Activated T-cell treated with anti-CD3 and anti-CD28 coated beads for 48 hours (primary cell): ENCODE measurements around the gene UBR2.
"Not testable (repeated sequence)": the region's sequence is repeated elsewhere in the genome, so short reads cannot be mapped to it uniquely, and the experiment has no call there.

Source experiments
- DNase-seq: peaks from one replicate; pipeline ENCODE4 v3.0.0-alpha.2; 2020; ENCODE audit warnings: low read depth

UBR2 gene

GRCh38 chr6:42727627-42728026, 163.8 kb downstream of the UBR2 start:
- no peak for DNase-seq

GRCh38 chr6:42729731-42730130, 165.9 kb downstream of the UBR2 start:
- DNase-seq = no peak

DNA sequence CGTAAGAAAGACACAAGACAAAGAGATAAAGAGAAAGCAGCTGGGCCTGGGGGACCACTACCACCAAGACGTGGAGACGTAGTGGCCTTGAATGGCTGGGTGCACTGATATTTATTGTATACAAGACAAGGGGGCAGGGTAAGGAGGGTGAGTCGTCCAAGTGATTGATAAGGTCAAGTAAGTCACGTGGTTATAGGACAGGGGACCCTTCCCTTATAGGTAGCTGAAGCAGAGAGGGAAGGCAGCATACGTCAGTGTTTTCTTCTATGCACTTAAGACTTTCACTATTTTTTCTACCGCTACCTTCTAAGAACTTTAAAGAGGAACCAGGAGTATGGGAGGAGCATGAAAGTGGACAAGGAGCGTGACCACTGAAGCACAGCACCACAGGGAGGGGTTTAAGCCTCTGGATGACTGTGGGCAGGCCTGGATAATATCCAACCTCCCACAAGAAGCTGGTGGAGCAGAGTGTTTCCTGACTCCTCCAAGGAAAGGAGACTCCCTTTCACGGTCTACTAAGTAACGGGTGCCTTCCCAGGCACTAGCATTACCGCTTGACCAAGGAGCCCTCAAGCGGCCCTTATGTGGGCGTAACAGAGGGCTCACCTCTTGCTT, 170.1 kb downstream of the UBR2 start:
- not testable (repeated sequence) for DNase-seq

- DNase-seq = no peak
Observed at GRCh38 chr6:42735976-42736375, 172.1 kb downstream of the UBR2 start.

DNA sequence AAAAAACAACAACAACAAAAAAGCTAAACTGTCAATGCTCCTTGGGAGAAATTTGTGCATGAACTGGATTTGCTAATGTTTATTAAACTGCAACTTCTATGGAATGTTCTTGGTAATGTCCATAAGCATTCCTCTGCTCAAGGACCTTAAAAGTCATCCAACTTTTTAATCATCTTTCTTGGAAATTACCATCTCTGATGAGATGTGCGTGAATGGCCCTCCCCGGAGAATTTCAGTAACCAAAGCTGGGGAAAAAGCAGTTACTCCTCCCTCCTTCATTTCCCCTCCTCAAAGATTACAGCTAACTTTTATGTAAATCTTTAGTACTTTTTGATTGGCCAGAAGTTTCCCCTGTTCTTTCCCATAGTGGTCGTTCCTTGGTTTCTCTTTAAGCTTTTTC, 176.9 kb downstream of the UBR2 start:
- DNase-seq = no peak

DNA sequence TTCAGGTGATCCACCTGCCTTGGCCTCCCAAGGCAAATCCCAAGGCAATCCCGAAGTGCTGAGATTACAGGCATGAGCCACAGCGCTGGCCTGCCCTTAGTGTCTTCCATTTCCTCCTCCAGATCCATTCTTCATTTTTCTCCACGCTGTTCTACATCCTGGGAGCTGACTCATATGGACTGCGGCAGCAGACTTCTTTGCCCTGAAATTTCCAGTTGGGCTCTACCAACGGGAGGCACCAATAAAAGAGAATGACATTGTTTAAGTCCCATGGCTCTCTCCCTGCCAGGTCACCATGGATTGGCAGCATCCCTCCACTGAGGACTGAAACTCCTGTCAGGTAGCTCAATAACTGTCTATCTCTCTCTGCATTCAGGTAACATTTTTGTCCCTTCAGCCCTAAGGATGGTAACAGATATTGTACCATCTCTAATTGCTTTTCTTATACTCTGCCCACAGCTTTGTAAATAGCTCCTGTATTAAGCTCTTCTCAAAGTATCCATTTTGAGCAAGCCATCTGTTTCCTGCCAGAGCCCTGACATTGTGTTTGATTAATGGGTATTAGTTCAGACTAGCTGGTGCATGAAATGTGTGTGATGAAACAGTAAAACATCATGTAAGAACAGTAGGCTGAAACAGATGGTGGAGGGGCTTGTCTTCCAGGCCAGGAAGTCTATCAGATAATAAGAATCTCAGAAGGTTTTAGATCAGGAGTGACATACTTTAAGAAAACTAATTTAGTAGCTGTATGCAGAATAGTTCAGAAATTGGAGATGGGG, 178.5 kb downstream of the UBR2 start:
- no peak for DNase-seq
